MCF 10A (cell line): ENCODE results near the gene TARP.

Experiments
- BruUV-seq: library from RNA; stranded (reverse); fragments of 400-500 nt; replicated peaks from 2 replicates; lab custom pipeline; 2021; lab: Mats Ljungman, UMichigan
- CTCF ChIA-PET: fragments of 300-600 bp; sonication (Branson Sonifier 250); formaldehyde crosslinking; extraction: SDS; loops from one replicate; lab custom pipeline; 2021; ENCODE audit warnings: antibody characterized with exemption, inconsistent platforms; lab: Yijun Ruan, JAX
- POLR2A ChIA-PET: fragments of 300-600, 350-650 bp; sonication (Branson Sonifier 250); formaldehyde crosslinking; extraction: SDS; loops from one replicate; lab custom pipeline; 2020; ENCODE audit warnings: antibody characterized with exemption, inconsistent platforms; lab: Yijun Ruan, JAX
- DNase-seq: peaks from one replicate; pipeline ENCODE4 v3.0.0-alpha.2; 2018; ENCODE audit not compliant: unreplicated experiment
- H3K27ac Mint-ChIP-seq: one replicate; pipeline ENCODE4 v1.8.0; 2022; ENCODE audit warnings: mild to moderate bottlenecking, low read depth, mixed read lengths; ENCODE audit not compliant: unreplicated experiment
- H3K27me3 Mint-ChIP-seq: one replicate; pipeline ENCODE4 v1.8.0; 2022; ENCODE audit warnings: mixed read lengths; ENCODE audit not compliant: insufficient read depth, unreplicated experiment
- H3K36me3 Mint-ChIP-seq: one replicate; pipeline ENCODE4 v1.8.0; 2022; ENCODE audit warnings: mild to moderate bottlenecking, moderate library complexity, mixed read lengths; ENCODE audit not compliant: insufficient read depth, unreplicated experiment
- H3K4me1 Mint-ChIP-seq: one replicate; pipeline ENCODE4 v1.8.0; 2022; ENCODE audit warnings: mixed read lengths; ENCODE audit not compliant: insufficient read depth, unreplicated experiment
- H3K4me3 Mint-ChIP-seq: one replicate; pipeline ENCODE4 v1.8.0; 2022; ENCODE audit warnings: mild to moderate bottlenecking, moderate library complexity, mixed read lengths; ENCODE audit not compliant: unreplicated experiment
- H3K9me3 Mint-ChIP-seq: one replicate; pipeline ENCODE4 v1.8.0; 2022; ENCODE audit warnings: mixed read lengths; ENCODE audit not compliant: unreplicated experiment
- CTCF ChIP-seq: fragments of 200-600 bp; IDR thresholded peaks from one replicate; pipeline ENCODE4 v1.8.0; 2022; ENCODE audit warnings: antibody characterized with exemption, mild to moderate bottlenecking; ENCODE audit not compliant: unreplicated experiment
- intact Hi-C: fragments of 100-400 bp; cut with micrococcal nuclease; formaldehyde crosslinking; loops from 2 replicates; pipeline ENCODE4 v1.14.1; 2022

The TARP gene

GRCh38 chr7:38312821-38313220 lies 39.4 kb upstream of the TARP start:
- Mint-ChIP-seq H3K9me3 (no peaks in the 10 kb centered on the region), H3K4me3 (no peak overlapping the region), H3K27me3 (peaks cover 29% of the 10 kb centered on the region), H3K4me1 (no peaks in the 10 kb centered on the region), H3K36me3 (no peaks in the 10 kb centered on the region), H3K27ac (no peak overlapping the region)
- intact Hi-C loops = no loop called here
- TF ChIP-seq CTCF = no peak
- POLR2A ChIA-PET = interaction anchor here (1.5 kb wide), 1 partner anchor 9 kb away, joined by 3 read pairs; no protein-coding TSS in a partner anchor
- no TSS peak for BruUV-seq
- DNase-seq = no peak
- CTCF ChIA-PET = interaction anchor here (0.7 to 1.0 kb wide), 4 partner anchors 15 to 205 kb away, joined by 3 to 5 read pairs (median 4); no protein-coding TSS in a partner anchor

DNA sequence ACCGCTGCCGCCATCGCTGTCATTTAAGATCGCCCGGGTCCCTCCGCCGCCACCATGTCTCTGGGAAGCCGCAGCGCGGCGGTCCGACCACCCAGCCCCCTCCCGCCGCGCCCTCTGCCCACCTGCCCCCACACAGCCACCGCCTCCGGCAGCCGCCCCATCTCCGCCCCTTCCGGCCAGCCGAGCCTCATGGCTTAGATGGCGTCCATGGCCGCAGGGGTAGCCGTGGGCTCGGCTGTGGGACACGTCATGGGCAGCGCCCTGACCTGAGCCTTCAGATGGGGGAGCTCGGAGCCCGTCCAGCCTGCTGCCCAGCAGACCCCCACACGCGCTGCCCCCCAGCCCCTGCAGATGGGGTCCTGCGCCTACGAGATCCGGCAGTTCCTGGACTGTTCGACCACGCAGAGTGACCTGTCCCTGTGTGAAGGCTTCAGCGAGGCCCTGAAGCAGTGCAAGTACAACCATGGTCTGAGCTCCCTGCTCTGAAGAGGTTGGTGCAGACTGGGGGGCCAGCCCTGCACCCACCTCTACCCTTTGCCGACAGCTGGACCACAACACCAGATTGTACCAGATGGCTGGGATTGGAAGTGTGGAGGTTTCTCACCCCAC lies 38.0 kb upstream of the TARP start:
- no peak overlapping the region for H3K4me3 Mint-ChIP-seq
- ChIA-PET CTCF (interaction anchor here (0.5 to 0.9 kb wide), 3 partner anchors 12 to 95 kb away, joined by 3 to 6 read pairs (median 3); no protein-coding TSS in a partner anchor), POLR2A (no interaction called here)
- peaks cover 28% of the 10 kb centered on the region for H3K27me3 Mint-ChIP-seq
- TF ChIP-seq CTCF = no peak
- no TSS peak for BruUV-seq
- H3K36me3 Mint-ChIP-seq = no peaks in the 10 kb centered on the region
- no peak overlapping the region for H3K27ac Mint-ChIP-seq
- DNase-seq = no peak
- intact Hi-C loops = no loop called here
- H3K4me1 Mint-ChIP-seq = no peaks in the 10 kb centered on the region
- H3K9me3 Mint-ChIP-seq = no peaks in the 10 kb centered on the region

GRCh38 chr7:38310591-38311101 lies 37.2 kb upstream of the TARP start:
- CTCF ChIA-PET = interaction anchor here (0.7 kb wide), 1 partner anchor 94 kb away, joined by 6 read pairs; no protein-coding TSS in a partner anchor
- DNase-seq = peak; percentile 19
- POLR2A ChIA-PET = interaction anchor here (0.7 kb wide), 1 partner anchor 199 kb away, joined by 3 read pairs; no protein-coding TSS in a partner anchor
- Mint-ChIP-seq H3K36me3 (no peaks in the 10 kb centered on the region), H3K9me3 (no peaks in the 10 kb centered on the region), H3K4me1 (no peaks in the 10 kb centered on the region), H3K27me3 (peaks cover 28% of the 10 kb centered on the region), H3K4me3 (no peak overlapping the region), H3K27ac (no peak overlapping the region)
- intact Hi-C loops = no loop called here
- BruUV-seq = no TSS peak
- TF ChIP-seq CTCF = no peak

GRCh38 chr7:38309555-38309954 lies 36.1 kb upstream of the TARP start:
- no TSS peak for BruUV-seq
- ChIA-PET POLR2A (interaction anchor here (0.7 kb wide), 1 partner anchor 31 kb away, joined by 3 read pairs; no protein-coding TSS in a partner anchor), CTCF (interaction anchor here (0.8 kb wide), 1 partner anchor 14 kb away, joined by 3 read pairs; no protein-coding TSS in a partner anchor)
- peaks cover 35% of the 10 kb centered on the region for H3K27me3 Mint-ChIP-seq
- no peak overlapping the region for H3K4me3 Mint-ChIP-seq
- no peak for TF ChIP-seq CTCF
- DNase-seq = no peak
- intact Hi-C loops = no loop called here
- no peaks in the 10 kb centered on the region for H3K9me3 Mint-ChIP-seq
- no peaks in the 10 kb centered on the region for H3K36me3 Mint-ChIP-seq
- no peak overlapping the region for H3K27ac Mint-ChIP-seq
- no peaks in the 10 kb centered on the region for H3K4me1 Mint-ChIP-seq
